Neural cell (in vitro differentiated cells): ENCODE data around the gene MRPL9.

Experiments
- EP300 ChIP-seq: fragments of 450-650 bp; conservative IDR thresholded peaks from 2 replicates; pipeline ENCODE4 v1.6.1; 2014; ENCODE audit warnings: antibody characterized with exemption, mild to moderate bottlenecking, moderate library complexity; ENCODE audit not compliant: poor library complexity, severe bottlenecking
- EZH2 ChIP-seq: fragments of 200-600, 300-800 bp; shearing (Covaris generic), sonication (generic); IDR thresholded peaks from 2 replicates; pipeline ENCODE4 v1.6.1; 2014; ENCODE audit warnings: antibody characterized with exemption, low read length, borderline replicate concordance, mild to moderate bottlenecking; ENCODE audit not compliant: insufficient read depth, poor library complexity, severe bottlenecking

DNA sequence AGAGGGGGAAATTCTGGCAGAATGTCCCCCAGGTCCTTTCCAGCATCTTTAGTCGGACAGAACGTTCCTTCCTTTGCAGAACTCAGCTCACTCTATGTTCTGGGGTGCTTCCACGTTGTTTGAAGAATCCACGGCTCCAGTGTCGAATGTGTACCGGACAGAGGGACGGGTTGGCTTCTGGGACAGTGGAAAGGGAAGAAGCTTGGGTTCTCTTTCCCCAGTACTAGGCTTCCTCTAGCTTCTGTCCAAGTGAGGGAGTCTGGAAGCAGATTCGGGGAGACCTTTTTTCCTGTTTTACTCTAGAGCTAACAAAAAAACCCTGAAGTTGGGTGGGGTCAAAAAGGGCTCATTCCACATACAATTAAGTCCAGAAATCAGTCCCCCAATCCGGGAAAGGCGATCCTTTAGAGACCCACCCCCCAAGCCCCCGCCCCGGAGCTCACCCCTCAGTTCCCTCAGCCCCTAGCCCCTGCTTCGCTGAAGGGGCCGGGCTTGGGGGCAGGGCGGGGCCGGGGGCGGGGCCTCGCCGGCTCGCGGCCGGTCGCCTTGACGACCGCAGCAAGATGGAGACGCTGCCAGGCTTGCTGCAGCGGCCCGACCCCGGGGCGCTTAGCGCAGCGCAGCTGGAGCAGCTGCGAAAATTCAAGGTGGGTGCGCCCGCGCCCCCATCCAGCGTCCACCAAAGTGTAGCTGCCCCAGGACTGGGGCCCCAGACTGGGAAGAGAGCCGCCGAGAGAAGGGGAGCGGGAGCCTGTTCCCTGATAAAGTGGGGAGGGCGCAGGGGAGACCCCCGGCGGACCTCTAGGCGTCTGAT is 42.1 kb downstream of the MRPL9 start, which contains the start of gene RIIAD1:
- no peak for TF ChIP-seq EP300
- TF ChIP-seq EZH2: no peak
